OCI-LY3 (cell line): ENCODE results near the gene AP1S1.

Source experiments
- CTCF ChIP-seq: fragments of 200-600, 300-600 bp; sonication (generic); IDR thresholded peaks from 2 replicates; pipeline ENCODE4 v1.5.1; 2014; ENCODE audit warnings: antibody characterized with exemption, low read length, low read depth
- EZH2phosphoT487 ChIP-seq: fragments of 200-600 bp; shearing (Covaris generic); IDR thresholded peaks from 2 replicates; pipeline ENCODE4 v1.6.1; 2018; ENCODE audit warnings: antibody characterized with exemption, mixed run types, low read depth

- TF ChIP-seq CTCF (no peak), EZH2phosphoT487 (no peak)
Measured at GRCh38 chr7:101205901-101206664, 51.8 kb downstream of the AP1S1 start.
